ENCODE measurements around the gene GLI2.

The GLI2 gene

GRCh38 chr2:120751553-120751952 is 15.9 kb downstream of the GLI2 start:
- TF ChIP-seq, protein P1, sequence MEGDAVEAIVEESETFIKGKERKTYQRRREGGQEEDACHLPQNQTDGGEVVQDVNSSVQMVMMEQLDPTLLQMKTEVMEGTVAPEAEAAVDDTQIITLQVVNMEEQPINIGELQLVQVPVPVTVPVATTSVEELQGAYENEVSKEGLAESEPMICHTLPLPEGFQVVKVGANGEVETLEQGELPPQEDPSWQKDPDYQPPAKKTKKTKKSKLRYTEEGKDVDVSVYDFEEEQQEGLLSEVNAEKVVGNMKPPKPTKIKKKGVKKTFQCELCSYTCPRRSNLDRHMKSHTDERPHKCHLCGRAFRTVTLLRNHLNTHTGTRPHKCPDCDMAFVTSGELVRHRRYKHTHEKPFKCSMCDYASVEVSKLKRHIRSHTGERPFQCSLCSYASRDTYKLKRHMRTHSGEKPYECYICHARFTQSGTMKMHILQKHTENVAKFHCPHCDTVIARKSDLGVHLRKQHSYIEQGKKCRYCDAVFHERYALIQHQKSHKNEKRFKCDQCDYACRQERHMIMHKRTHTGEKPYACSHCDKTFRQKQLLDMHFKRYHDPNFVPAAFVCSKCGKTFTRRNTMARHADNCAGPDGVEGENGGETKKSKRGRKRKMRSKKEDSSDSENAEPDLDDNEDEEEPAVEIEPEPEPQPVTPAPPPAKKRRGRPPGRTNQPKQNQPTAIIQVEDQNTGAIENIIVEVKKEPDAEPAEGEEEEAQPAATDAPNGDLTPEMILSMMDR (IDR thresholded peaks at IDR 0.05; ENCODE audit: low read length) = no peak
- TF ChIP-seq EZH2 (optimal IDR thresholded peaks at IDR 0.05; ENCODE audit: low read depth, low read length) = no peak
- TF ChIP-seq EZH2phosphoT487 (IDR thresholded peaks at IDR 0.05; ENCODE audit: low read length) = no peak
- no peak for DNase-seq
- Histone ChIP-seq H3K9me3 (replicated peaks; ENCODE audit: insufficient read depth, low read length) (no peaks in the 10 kb centered on the region), H3K27me3 (replicated peaks; ENCODE audit: insufficient read depth, low read length) (no peaks in the 10 kb centered on the region), H3K79me2 (ENCODE audit: low read length) (no peaks in the 10 kb centered on the region), H3K9ac (ENCODE audit: low read length) (no peak overlapping the region), H3K4me2 (ENCODE audit: low read depth, low read length) (no peak overlapping the region), H4K20me1 (ENCODE audit: insufficient read depth, low read length) (no peaks in the 10 kb centered on the region), H2AFZ (ENCODE audit: low read length) (no peak overlapping the region), H3K9me2 (replicated peaks; ENCODE audit: insufficient read depth, low read length) (no peaks in the 10 kb centered on the region), H3K36me3 (replicated peaks; ENCODE audit: insufficient read depth, low read length) (no peaks in the 10 kb centered on the region), H3K4me3 (ENCODE audit: low read length) (no peak overlapping the region), H3F3A (ENCODE audit: insufficient read depth, low read length) (no peaks in the 10 kb centered on the region), H3K4me1 (ENCODE audit: low read length) (no peaks in the 10 kb centered on the region), H3K27ac (ENCODE audit: low read length) (no peak overlapping the region)

GRCh38 chr2:120754067-120754960 is 18.6 kb downstream of the GLI2 start:
- Histone ChIP-seq H2AFZ (ENCODE audit: low read length) (no peak overlapping the region), H3K9me3 (replicated peaks; ENCODE audit: insufficient read depth, low read length) (no peaks in the 10 kb centered on the region), H3K36me3 (replicated peaks; ENCODE audit: insufficient read depth, low read length) (no peaks in the 10 kb centered on the region), H3K27ac (ENCODE audit: low read length) (no peak overlapping the region), H3K79me2 (ENCODE audit: low read length) (no peaks in the 10 kb centered on the region), H3K9me2 (replicated peaks; ENCODE audit: insufficient read depth, low read length) (no peaks in the 10 kb centered on the region), H4K20me1 (ENCODE audit: insufficient read depth, low read length) (no peaks in the 10 kb centered on the region), H3K9ac (ENCODE audit: low read length) (no peak overlapping the region), H3K4me3 (ENCODE audit: low read length) (no peak overlapping the region), H3K27me3 (replicated peaks; ENCODE audit: insufficient read depth, low read length) (no peaks in the 10 kb centered on the region), H3K4me2 (ENCODE audit: low read depth, low read length) (no peak overlapping the region), H3K4me1 (ENCODE audit: low read length) (no peaks in the 10 kb centered on the region), H3F3A (ENCODE audit: insufficient read depth, low read length) (no peaks in the 10 kb centered on the region)
- DNase-seq = no peak
- TF ChIP-seq, protein P1 (IDR thresholded peaks at IDR 0.05; ENCODE audit: low read length) = no peak
- no peak for TF ChIP-seq EZH2 (optimal IDR thresholded peaks at IDR 0.05; ENCODE audit: low read depth, low read length)
- no peak for TF ChIP-seq EZH2phosphoT487 (IDR thresholded peaks at IDR 0.05; ENCODE audit: low read length)

- Histone ChIP-seq H4K20me1 (ENCODE audit: insufficient read depth, low read length) (no peaks in the 10 kb centered on the region), H3K36me3 (replicated peaks; ENCODE audit: insufficient read depth, low read length) (no peaks in the 10 kb centered on the region), H3K9me3 (replicated peaks; ENCODE audit: insufficient read depth, low read length) (no peaks in the 10 kb centered on the region), H3K9me2 (replicated peaks; ENCODE audit: insufficient read depth, low read length) (no peaks in the 10 kb centered on the region), H2AFZ (ENCODE audit: low read length) (no peak overlapping the region), H3K4me2 (ENCODE audit: low read depth, low read length) (no peak overlapping the region), H3K4me1 (ENCODE audit: low read length) (no peaks in the 10 kb centered on the region), H3K79me2 (ENCODE audit: low read length) (no peaks in the 10 kb centered on the region), H3K27me3 (replicated peaks; ENCODE audit: insufficient read depth, low read length) (no peaks in the 10 kb centered on the region), H3K9ac (ENCODE audit: low read length) (no peak overlapping the region), H3K27ac (ENCODE audit: low read length) (no peak overlapping the region), H3F3A (ENCODE audit: insufficient read depth, low read length) (no peaks in the 10 kb centered on the region), H3K4me3 (ENCODE audit: low read length) (no peak overlapping the region)
- no peak for DNase-seq
- TF ChIP-seq EZH2 (optimal IDR thresholded peaks at IDR 0.05; ENCODE audit: low read depth, low read length) (no peak), EZH2phosphoT487 (IDR thresholded peaks at IDR 0.05; ENCODE audit: low read length) (no peak)
- TF ChIP-seq, protein P1 (IDR thresholded peaks at IDR 0.05; ENCODE audit: low read length) = no peak
Measured at GRCh38 chr2:120758181-120759144, 22.8 kb downstream of the GLI2 start.

Measured in MM.1S (cell line).